Neural cell (in vitro differentiated cells): ENCODE measurements around the gene CAMKMT. TPM values are rescaled to one million over a fixed set of nuclear protein-coding genes. Genes with fewer than 3 reads are reported as not detected.

Experiments used
- H2AFZ ChIP-seq: fragments of 200-600, 300-800 bp; sonication (generic), shearing (Covaris generic); 2 replicates; pipeline ENCODE4 v1.6.0; 2014; ENCODE audit warnings: low read depth, mild to moderate bottlenecking, antibody characterized with exemption, low read length, moderate library complexity
- H3F3A ChIP-seq: fragments of 200-600 bp; shearing (Covaris generic); 2 replicates; pipeline ENCODE4 v1.6.1; 2016; ENCODE audit warnings: mild to moderate bottlenecking, moderate library complexity, mixed read lengths, antibody characterized with exemption, low read length; ENCODE audit not compliant: insufficient read depth, poor library complexity, severe bottlenecking
- H3K27ac ChIP-seq: fragments of 200-600, 300-800 bp; sonication (generic), shearing (Covaris generic); 2 replicates; pipeline ENCODE4 v1.5.1; 2014; ENCODE audit warnings: mild to moderate bottlenecking, low read length, moderate library complexity
- H3K27me3 ChIP-seq: fragments of 300-800, 200-600 bp; sonication (generic), shearing (Covaris generic); 2 replicates; pipeline ENCODE4 v1.6.0; 2014; ENCODE audit warnings: mild to moderate bottlenecking, low read depth, low read length, moderate library complexity; ENCODE audit not compliant: insufficient read depth
- H3K36me3 ChIP-seq: fragments of 300-800, 200-600 bp; sonication (generic), shearing (Covaris generic); 2 replicates; pipeline ENCODE4 v1.5.1; 2014; ENCODE audit warnings: mild to moderate bottlenecking, antibody characterized with exemption, low read length, moderate library complexity; ENCODE audit not compliant: insufficient read depth
- H3K4me2 ChIP-seq: fragments of 300-800, 200-600 bp; sonication (generic), shearing (Covaris generic); 2 replicates; pipeline ENCODE4 v1.6.0; 2014; ENCODE audit warnings: mild to moderate bottlenecking, low read length
- H3K4me3 ChIP-seq: fragments of 300-800, 200-600 bp; sonication (generic), shearing (Covaris generic); 2 replicates; pipeline ENCODE4 v1.5.1; 2014; ENCODE audit warnings: mild to moderate bottlenecking, low read length, moderate library complexity
- H3K79me2 ChIP-seq: fragments of 200-600 bp; shearing (Covaris generic); replicated peaks from 2 replicates; pipeline ENCODE4 v1.6.0; 2014; ENCODE audit warnings: mild to moderate bottlenecking, low read length, moderate library complexity; ENCODE audit not compliant: insufficient read depth
- H3K9ac ChIP-seq: fragments of 300-800, 200-600 bp; sonication (generic), shearing (Covaris generic); 2 replicates; pipeline ENCODE4 v1.6.1; 2016; ENCODE audit warnings: mild to moderate bottlenecking, low read length, mixed read lengths
- H3K9me2 ChIP-seq: fragments of 200-600 bp; shearing (Covaris generic); 2 replicates; pipeline ENCODE4 v1.6.1; 2016; ENCODE audit warnings: mild to moderate bottlenecking, low read length, mixed read lengths; ENCODE audit not compliant: insufficient read depth
- H3K9me3 ChIP-seq: fragments of 200-600, 300-800 bp; sonication (generic), shearing (Covaris generic); 2 replicates; pipeline ENCODE4 v1.6.1; 2016; ENCODE audit warnings: mild to moderate bottlenecking, mixed run types, low read length, moderate library complexity, mixed read lengths
- H4K20me1 ChIP-seq: fragments of 200-600 bp; shearing (Covaris generic); 2 replicates; pipeline ENCODE4 v1.6.1; 2016; ENCODE audit warnings: mild to moderate bottlenecking, mixed run types; ENCODE audit not compliant: insufficient read depth
- EP300 ChIP-seq: fragments of 450-650 bp; conservative IDR thresholded peaks from 2 replicates; pipeline ENCODE4 v1.6.1; 2014; ENCODE audit warnings: antibody characterized with exemption, mild to moderate bottlenecking, moderate library complexity; ENCODE audit not compliant: poor library complexity, severe bottlenecking
- EZH2 ChIP-seq: fragments of 200-600, 300-800 bp; shearing (Covaris generic), sonication (generic); IDR thresholded peaks from 2 replicates; pipeline ENCODE4 v1.6.1; 2014; ENCODE audit warnings: antibody characterized with exemption, low read length, borderline replicate concordance, mild to moderate bottlenecking; ENCODE audit not compliant: insufficient read depth, poor library complexity, severe bottlenecking
- MXI1 ChIP-seq: fragments of 450-650 bp; conservative IDR thresholded peaks from 2 replicates; pipeline ENCODE4 v1.6.1; 2014; ENCODE audit warnings: antibody characterized with exemption, mild to moderate bottlenecking; ENCODE audit not compliant: poor library complexity, severe bottlenecking
- POLR2AphosphoS5 ChIP-seq: IDR thresholded peaks from 2 replicates; pipeline ENCODE4 v1.6.1; 2012
- RAD21 ChIP-seq: fragments of 450-650 bp; conservative IDR thresholded peaks from 2 replicates; pipeline ENCODE4 v1.6.1; 2014; ENCODE audit warnings: antibody characterized with exemption, mild to moderate bottlenecking, moderate library complexity
- SMC3 ChIP-seq: fragments of 450-650 bp; conservative IDR thresholded peaks from 2 replicates; pipeline ENCODE4 v1.6.1; 2014; ENCODE audit warnings: antibody characterized with exemption, mild to moderate bottlenecking, moderate library complexity; ENCODE audit not compliant: poor library complexity
- TAF1 ChIP-seq: IDR thresholded peaks from 2 replicates; pipeline ENCODE4 v1.6.1; 2012; ENCODE audit warnings: low read depth
- polyA plus RNA-seq: library from polyadenylated mRNA; depleted of rRNA; stranded (reverse); fragments of >200 nt; gene quantifications from 2 replicates; pipeline ENCODE4 v1.2.3, GENCODE V29; 2014
- TF ChIP-seq, protein P1 (sequence below): fragments of 450-650 bp; IDR thresholded peaks from 2 replicates; pipeline ENCODE4 v1.5.1; 2014; ENCODE audit warnings: antibody characterized with exemption, mild to moderate bottlenecking, moderate library complexity; ENCODE audit not compliant: poor library complexity, severe bottlenecking
- TF ChIP-seq, protein P2 (sequence below): IDR thresholded peaks from 2 replicates; pipeline ENCODE4 v1.6.1; 2012; ENCODE audit warnings: borderline replicate concordance

Gene CAMKMT
- polyA plus RNA-seq, 1 donor from 2014 or later, result 5.1 TPM

DNA sequence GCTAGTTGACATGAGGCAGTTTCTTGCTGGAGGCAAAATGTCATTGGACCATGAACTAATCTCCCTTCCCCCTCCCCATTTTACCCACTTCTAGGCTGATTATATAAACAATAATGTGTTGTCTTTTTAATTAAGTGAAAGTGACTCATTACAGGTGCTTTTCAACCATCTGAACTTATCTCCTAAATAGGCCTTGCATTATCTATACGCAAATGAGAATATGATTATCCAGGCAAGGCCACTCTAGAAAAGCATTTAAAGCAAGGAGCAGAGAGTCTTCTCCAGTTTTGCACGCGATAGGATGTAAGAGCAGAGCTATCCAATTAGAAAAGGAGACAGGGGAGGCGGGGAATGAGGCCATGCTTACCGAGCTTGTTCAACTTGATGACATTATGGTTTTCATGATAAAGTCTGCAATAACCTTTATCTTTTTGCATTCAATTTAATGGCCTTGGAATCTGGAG is 293.7 kb downstream of the CAMKMT start:
- no peaks in the 10 kb centered on the region for H3K36me3 ChIP-seq

DNA sequence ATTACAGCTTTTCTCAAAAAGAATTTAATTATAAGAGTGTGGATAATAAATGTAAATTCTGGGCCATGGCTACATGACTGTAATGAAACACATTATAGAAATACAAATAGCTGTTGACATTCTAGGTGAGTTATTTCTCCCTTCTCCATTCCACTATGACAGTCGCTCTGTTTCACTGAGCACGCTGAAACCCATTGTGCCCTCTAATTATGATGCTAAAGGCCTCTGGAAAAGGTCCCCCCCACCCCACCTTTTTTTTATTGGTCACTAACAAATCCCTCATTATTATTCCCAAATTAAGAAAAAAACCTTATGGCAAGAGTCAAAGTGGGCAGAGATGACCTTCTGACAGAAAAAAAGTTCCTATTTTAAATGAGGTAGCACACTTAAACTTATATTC is 294.7 kb downstream of the CAMKMT start:
- Histone ChIP-seq H3K9ac (no peak overlapping the region), H4K20me1 (peaks cover 3% of the 10 kb centered on the region), H3K36me3 (no peaks in the 10 kb centered on the region), H3F3A (no peaks in the 10 kb centered on the region), H2AFZ (no peak overlapping the region), H3K27ac (no peak overlapping the region), H3K4me3 (no peak overlapping the region), H3K79me2 (no peaks in the 10 kb centered on the region), H3K4me2 (no peak overlapping the region), H3K9me3 (no peaks in the 10 kb centered on the region), H3K9me2 (no peaks in the 10 kb centered on the region), H3K27me3 (no peaks in the 10 kb centered on the region)
- no peak for TF ChIP-seq RAD21
- no peak for TF ChIP-seq MXI1
- TF ChIP-seq, protein P1, sequence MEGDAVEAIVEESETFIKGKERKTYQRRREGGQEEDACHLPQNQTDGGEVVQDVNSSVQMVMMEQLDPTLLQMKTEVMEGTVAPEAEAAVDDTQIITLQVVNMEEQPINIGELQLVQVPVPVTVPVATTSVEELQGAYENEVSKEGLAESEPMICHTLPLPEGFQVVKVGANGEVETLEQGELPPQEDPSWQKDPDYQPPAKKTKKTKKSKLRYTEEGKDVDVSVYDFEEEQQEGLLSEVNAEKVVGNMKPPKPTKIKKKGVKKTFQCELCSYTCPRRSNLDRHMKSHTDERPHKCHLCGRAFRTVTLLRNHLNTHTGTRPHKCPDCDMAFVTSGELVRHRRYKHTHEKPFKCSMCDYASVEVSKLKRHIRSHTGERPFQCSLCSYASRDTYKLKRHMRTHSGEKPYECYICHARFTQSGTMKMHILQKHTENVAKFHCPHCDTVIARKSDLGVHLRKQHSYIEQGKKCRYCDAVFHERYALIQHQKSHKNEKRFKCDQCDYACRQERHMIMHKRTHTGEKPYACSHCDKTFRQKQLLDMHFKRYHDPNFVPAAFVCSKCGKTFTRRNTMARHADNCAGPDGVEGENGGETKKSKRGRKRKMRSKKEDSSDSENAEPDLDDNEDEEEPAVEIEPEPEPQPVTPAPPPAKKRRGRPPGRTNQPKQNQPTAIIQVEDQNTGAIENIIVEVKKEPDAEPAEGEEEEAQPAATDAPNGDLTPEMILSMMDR, result no peak
- TF ChIP-seq POLR2AphosphoS5, result no peak
- TF ChIP-seq EZH2, result no peak
- TF ChIP-seq EP300, result no peak
- TF ChIP-seq, protein P2, sequence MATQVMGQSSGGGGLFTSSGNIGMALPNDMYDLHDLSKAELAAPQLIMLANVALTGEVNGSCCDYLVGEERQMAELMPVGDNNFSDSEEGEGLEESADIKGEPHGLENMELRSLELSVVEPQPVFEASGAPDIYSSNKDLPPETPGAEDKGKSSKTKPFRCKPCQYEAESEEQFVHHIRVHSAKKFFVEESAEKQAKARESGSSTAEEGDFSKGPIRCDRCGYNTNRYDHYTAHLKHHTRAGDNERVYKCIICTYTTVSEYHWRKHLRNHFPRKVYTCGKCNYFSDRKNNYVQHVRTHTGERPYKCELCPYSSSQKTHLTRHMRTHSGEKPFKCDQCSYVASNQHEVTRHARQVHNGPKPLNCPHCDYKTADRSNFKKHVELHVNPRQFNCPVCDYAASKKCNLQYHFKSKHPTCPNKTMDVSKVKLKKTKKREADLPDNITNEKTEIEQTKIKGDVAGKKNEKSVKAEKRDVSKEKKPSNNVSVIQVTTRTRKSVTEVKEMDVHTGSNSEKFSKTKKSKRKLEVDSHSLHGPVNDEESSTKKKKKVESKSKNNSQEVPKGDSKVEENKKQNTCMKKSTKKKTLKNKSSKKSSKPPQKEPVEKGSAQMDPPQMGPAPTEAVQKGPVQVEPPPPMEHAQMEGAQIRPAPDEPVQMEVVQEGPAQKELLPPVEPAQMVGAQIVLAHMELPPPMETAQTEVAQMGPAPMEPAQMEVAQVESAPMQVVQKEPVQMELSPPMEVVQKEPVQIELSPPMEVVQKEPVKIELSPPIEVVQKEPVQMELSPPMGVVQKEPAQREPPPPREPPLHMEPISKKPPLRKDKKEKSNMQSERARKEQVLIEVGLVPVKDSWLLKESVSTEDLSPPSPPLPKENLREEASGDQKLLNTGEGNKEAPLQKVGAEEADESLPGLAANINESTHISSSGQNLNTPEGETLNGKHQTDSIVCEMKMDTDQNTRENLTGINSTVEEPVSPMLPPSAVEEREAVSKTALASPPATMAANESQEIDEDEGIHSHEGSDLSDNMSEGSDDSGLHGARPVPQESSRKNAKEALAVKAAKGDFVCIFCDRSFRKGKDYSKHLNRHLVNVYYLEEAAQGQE, result no peak
- no peak for TF ChIP-seq TAF1
- TF ChIP-seq SMC3, result no peak

More for the DNA sequence above, 293.7 kb downstream of the CAMKMT start:
- TF ChIP-seq, protein P2, result no peak
- TF ChIP-seq EZH2, result no peak
- no peak for TF ChIP-seq MXI1
- no peak for TF ChIP-seq POLR2AphosphoS5
- no peak for TF ChIP-seq SMC3
- TF ChIP-seq RAD21, result no peak
- TF ChIP-seq TAF1, result no peak
- TF ChIP-seq EP300, result no peak
- TF ChIP-seq, protein P1, result no peak
- no peaks in the 10 kb centered on the region for H3K9me3 ChIP-seq
- H3F3A ChIP-seq, result no peaks in the 10 kb centered on the region
- H3K27me3 ChIP-seq, result no peaks in the 10 kb centered on the region
- no peaks in the 10 kb centered on the region for H3K79me2 ChIP-seq
- H3K9me2 ChIP-seq, result no peaks in the 10 kb centered on the region
- H2AFZ ChIP-seq, result no peak overlapping the region
- H3K9ac ChIP-seq, result no peak overlapping the region
- no peak overlapping the region for H3K27ac ChIP-seq
- peaks cover 3% of the 10 kb centered on the region for H4K20me1 ChIP-seq
- no peak overlapping the region for H3K4me2 ChIP-seq
- no peak overlapping the region for H3K4me3 ChIP-seq
